Measurements from ENCODE around the gene OOSP2.
"Not testable (repeated sequence)": the region's sequence is repeated elsewhere in the genome, so short reads cannot be mapped to it uniquely, and the experiment has no call there.

Gene OOSP2, protein sequence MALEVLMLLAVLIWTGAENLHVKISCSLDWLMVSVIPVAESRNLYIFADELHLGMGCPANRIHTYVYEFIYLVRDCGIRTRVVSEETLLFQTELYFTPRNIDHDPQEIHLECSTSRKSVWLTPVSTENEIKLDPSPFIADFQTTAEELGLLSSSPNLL

DNA sequence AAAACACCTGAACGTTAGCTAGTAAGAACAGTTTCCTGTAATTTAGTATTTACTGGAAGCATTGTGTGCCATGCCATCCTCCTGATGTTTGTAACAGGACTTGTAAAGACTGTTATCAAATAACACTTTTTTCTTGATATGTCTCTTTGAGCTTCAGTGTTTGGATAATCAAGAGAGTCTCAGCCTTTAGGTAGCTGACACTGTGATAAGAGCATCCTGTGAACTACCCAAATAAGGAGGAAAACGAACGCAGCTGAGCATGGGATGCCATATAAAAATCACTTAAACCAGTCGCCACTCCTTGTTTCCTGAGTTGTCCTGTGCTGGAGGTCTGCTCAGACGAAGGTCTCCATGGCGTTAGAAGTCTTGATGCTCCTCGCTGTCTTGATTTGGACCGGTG lies at the start of gene OOSP2:
Gene OOSP2 (plus strand): TSS at position 301 of the 400 bp plus-strand sequence. CDS start 51 bp downstream, at position 352.
- DNase-seq (ENCODE audit: low spot score) = no peak

DNA sequence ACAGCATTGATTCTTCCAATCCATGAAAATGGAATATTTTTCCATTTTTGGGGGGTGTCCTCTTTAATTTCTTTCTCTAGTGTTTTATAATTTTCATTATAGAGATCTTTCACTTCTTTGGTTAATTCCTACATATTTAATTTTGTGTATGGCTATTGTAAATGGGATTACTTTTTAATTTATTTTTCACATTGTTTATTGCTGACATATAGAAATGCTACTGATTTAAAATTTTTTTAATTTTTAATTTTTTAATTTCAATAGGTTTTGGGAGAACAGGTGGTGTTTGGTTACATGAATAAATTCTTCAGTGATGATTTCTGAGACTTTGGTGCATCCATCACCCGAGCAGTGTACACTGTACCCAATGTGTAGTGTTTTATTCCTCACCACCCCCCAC lies 49.8 kb upstream of the OOSP2 start:
- DNase-seq (ENCODE audit: low spot score) = no peak

DNA sequence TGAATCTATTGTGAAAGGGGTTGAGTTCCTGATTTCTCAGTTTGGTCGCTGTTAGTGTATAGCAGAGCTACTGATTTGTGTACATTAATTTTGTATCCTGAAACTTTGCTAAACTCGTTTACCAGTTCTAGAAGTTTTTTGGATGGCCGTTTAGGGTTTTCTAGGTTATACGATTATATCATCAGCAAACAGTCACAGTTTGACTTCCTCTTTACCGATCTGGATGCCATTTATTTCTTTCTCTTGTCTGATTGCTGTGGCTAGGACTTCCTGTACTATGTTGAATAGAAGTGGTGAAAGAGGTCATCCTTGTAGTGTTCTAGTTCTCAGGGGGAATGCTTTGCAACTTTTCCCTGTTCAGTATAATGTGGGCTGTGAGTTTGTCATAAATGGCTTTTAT lies 47.8 kb upstream of the OOSP2 start:
- DNase-seq (ENCODE audit: low spot score) = no peak

DNA sequence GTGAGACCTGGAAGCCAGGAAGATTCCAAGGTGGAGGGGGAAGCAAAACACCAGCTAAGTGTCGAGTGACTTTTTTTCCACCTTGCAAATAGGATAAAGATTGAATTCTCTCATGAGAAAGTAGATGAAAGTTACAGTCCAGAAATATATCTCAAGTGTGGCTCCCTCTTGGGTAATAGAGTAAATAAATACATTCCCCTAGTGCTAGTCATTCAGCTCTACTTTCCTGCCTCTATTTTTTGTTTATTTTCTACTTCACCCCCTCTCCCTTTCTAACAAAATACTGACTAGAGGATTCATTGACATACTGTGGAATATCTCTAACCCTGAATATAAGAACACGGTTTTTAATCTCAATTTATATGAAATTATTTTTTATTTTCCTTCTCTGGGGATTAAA lies 42.4 kb upstream of the OOSP2 start:
- DNase-seq (ENCODE audit: low spot score) = no peak

DNA sequence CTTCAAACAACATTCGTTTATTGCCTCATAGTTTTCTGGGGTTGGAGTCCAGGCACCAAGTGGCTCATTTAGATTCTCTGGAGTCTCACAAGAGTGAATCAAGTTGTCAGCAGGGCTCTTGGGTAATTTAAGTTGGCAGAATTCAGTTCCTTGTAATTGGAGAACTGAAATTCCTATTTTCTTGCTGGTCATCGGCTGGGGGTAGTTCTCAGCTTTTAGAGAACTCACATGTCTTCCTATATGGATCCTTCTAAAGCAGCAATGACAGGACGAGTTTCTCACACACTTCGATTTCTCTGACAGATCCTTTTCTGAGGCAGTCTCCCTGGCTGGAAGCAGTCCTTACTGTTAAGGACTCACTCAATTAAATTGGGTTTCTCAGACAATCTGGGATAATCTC lies 40.5 kb upstream of the OOSP2 start:
- no peak for DNase-seq (ENCODE audit: low spot score)

DNA sequence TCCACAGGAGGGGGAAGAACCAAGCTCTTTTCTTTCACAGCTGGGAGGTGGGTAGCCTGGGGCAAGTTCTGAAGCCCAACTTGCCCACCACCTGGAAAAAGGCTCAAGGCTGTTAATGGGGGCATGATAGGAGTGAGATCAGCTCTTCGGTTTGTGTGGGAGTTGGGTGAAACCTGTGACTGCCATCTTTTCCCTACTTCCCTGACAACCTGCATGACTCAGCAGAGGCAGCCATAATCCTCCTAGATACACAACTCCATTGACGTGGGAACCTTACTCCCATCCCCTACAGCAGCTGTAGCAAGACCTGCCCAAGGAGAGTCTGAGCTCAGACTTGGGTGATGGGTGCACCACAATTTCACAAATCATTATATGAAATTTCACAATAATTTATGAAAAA lies 36.5 kb upstream of the OOSP2 start:
- DNase-seq (ENCODE audit: low spot score) = no peak

DNA sequence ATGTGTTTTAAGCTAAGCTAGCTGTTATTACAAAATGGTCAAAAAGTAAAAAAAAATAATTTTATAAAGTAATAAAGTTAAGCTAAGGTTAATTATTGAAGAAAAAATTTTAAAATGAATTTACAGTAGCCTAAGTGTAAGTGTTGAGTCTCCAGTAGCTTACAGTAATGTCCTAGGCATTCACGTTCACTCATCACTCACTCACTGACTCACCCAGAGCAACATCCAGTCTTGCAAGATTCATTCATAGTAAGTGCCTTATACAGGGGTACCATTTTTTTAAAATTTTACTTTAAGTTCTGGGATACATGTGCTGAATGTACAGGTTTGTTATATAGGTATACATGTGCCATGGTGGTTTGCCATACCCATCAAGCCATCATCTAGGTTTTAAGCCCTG lies 34.8 kb upstream of the OOSP2 start:
- DNase-seq (ENCODE audit: low spot score) = no peak

DNA sequence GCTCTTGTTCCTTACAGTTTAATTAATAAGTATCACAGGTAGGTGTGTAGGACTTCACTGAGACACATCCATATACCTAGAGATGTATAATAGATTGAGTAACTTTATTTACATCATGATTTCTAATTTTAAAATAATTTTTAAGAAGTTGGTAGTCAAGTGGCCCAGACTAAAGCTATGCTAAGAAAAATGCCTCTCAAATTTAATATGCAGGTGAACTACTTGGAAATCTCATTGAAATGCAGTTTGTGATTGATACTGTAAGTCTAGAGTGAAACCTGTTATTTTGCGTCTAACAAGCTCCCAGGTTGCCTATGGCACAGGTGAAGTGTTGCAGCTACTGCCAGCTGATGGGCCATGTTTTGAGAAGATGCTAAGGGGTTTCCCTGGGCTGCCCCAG lies 23.3 kb upstream of the OOSP2 start, which contains the start of gene OOSP4B:
Gene OOSP4B (plus strand): TSS at position 301 of the 400 bp plus-strand sequence.
- DNase-seq (ENCODE audit: low spot score) = no peak

DNA sequence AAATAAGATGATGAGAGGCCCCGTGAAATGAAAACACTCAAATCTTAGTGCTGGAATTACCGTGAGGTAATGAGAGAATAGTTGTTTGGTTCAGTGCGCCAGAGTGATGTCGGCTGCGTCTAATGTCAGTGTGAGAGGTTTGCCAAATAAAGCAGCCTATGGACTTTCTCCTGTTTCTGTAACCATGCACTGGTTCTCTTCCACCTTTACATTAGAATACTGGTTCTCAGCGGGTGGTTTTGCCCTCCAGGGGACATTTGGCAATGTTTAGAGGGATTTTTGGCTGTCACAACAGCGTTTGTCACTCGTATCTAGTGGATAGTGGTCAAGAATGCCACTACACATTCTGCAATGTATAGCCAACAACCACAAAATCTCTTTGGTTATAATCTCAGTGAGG lies 22.2 kb upstream of the OOSP2 start:
- no peak for DNase-seq (ENCODE audit: low spot score)

DNA sequence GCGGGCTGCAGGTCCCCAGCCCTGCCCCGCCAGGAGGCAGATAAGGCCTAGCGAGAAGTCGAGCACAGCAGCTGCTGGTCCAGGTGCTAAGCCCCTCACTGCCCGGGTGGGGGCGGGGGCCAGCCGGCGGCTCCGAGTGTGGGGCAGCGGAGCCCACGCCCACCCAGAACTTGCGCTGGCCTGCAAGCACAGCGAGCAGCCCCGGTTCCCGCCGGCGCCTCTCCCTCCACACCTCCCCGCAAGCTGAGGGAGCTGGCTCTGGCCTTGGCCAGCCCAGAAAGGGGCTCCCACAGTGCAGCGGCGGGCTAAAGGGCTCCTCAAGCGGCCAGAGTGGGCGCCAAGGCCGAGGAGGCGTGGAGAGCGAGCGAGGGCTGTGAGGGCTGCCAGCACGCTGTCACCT lies 19.8 kb upstream of the OOSP2 start:
- DNase-seq (ENCODE audit: low spot score) = not testable (repeated sequence)

DNA sequence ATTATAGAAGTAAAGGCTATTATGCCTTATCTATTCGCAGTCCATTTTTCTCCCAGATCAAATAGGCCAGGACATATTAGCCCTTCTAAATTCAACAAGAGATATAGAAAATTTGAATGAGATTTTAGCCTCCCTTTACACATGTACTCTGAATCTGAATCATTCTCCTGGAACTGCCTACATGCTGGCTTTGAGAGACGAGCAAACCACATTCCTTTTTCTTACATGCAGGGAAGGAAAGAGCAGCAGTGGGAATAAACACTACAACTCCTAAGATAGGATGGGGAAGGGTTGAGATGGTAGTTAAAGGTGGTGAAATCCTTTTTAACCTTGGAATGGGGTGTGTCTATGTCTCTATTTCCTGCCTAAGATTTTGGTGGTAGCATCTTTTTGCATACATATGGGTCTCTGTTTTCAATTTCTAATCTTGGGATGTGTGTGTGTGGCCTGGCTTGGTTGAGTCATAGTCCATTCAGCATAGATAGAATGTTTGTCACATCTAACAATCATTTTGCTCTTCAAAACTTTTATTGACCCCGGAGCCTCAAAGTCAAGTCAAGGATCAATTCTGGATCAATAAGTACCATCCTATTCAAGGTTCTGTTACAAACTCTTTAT lies 11.1 kb upstream of the OOSP2 start:
- no peak for DNase-seq (ENCODE audit: low spot score)

DNA sequence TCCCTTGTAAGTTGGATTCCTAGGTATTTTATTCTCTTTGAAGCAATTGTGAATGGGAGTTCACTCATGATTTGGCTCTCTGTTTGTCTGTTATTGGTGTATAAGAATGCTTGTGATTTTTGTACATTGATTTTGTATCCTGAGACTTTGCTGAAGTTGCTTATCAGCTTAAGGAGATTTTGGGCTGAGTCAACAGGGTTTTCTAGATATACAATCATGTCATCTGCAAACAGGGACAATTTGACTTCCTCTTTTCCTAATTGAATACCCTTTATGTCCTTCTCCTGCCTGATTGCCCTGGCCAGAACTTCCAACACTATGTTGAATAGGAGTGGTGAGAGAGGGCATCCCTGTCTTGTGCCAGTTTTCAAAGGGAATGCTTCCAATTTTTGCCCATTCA lies 10.2 kb downstream of the OOSP2 start:
- DNase-seq (ENCODE audit: low spot score) = not testable (repeated sequence)

DNA sequence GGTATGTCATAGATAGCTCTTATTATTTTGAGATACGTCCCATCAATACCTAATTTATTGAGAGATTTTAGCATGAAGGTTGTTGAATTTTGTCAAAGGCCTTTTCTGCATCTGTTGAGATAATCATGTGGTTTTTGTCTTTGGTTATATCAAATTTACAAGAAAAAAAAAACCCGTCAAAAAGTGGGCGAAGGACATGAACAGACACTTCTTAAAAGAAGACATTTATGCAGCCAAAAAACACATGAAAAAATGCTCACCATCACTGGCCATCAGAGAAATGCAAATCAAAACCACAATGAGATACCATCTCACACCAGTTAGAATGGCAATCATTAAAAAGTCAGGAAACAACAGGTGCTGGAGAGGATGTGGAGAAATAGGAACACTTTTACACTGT lies 10.6 kb downstream of the OOSP2 start:
- DNase-seq (ENCODE audit: low spot score) = not testable (repeated sequence)

DNA sequence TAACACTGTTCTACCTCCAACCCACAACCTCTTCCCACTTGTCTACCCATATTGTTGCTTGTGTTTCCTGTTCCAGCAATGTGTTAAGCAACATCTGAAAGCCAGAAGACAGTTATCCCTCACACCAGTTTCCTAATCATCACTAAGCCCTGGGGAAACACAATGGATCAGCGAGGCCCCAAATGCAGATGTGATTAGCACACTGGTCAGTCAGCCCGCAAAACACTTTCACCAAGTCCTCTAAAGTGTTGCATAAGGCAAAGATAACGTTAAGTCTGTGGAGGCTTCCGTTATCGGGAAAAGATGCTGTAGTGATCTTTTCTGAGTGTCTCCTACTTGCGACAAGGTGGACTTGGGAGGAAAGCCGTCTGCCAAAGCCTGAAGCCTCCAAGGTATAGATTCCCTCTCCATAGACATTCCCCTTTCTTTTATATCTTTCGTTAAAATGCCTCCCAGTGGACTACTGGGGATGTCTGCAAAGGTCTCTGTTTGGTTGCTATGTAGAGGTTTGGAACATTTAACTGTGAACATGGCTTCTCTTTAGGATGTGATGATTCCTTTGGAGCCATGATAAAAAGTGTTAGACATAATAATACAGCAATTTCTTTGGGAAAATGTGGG lies 16.2 kb downstream of the OOSP2 start, which contains the start of gene MS4A3:
Gene MS4A3 (plus strand): TSS at position 317 of the 621 bp plus-strand sequence. CDS start 4,496 bp downstream, outside the sequence.
- DNase-seq (ENCODE audit: low spot score) = no peak

DNA sequence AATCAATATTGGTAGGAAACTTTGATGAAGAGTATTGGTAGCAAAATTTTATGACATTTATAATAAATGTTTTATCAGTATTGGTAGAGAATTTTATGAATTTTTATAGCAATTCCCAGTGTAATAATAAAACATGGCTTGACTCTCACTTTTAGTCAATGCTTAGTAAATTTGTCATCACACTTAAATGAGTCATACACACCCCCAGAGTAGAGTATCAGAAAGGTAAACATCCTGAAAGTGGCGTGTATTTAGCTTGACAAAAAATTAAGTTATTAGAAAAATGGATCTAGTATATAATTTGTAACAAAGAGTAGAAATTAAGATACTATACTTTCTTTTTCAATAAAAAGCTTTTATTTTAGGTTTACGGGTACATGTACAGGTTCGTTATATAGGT lies 18.8 kb downstream of the OOSP2 start:
- no peak for DNase-seq (ENCODE audit: low spot score)

DNA sequence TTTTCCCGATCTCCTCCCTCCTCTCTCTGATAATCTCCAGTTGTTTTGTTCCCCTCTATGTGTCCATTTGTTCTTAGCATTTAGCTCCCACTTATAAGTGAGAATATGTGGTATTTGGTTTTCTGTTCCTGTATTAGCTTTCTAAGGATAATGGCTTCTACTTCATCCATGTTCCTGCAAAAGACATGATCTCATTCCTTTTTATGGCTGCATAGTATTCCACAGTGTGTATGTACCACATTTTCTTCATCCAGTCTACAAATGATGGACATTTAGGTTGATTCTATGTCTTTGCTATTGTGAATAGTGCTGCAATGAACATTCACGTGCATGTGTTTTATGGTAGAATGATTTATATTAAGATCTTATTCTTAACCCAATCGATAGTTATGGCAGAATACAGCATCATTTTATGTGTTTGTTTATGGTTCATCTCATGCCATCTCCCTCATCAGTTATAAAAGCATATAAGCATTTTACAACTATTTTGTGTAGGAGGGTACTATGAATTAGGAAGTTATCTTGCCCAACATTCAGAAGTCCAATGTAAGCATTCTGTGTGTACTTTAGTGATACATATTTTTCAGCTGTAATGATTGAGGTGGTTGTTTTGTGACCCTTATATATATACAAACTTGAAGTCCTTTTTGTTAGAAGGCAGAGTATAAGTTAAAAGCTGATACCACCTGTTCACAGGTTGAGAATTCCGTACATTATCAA lies 19.5 kb downstream of the OOSP2 start:
- no peak for DNase-seq (ENCODE audit: low spot score)

DNA sequence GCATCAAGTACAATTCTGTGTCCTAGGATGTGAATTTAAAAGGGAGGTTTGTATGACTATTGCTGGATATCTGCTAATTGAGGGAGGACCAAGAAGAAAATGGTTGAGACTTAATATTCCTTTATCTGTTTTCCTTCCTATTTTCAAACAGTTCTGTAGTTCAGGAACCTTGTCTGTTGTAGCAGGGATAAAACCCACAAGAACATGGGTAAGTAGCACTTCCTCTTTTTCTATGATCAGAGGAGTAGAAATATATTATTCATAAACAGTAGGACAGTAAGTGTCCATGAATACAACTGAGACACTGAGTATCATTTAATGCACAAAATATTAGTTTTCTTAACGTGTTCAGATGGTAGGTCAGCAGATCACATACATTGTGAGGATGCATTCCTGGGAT lies 23.9 kb downstream of the OOSP2 start:
- no peak for DNase-seq (ENCODE audit: low spot score)

DNA sequence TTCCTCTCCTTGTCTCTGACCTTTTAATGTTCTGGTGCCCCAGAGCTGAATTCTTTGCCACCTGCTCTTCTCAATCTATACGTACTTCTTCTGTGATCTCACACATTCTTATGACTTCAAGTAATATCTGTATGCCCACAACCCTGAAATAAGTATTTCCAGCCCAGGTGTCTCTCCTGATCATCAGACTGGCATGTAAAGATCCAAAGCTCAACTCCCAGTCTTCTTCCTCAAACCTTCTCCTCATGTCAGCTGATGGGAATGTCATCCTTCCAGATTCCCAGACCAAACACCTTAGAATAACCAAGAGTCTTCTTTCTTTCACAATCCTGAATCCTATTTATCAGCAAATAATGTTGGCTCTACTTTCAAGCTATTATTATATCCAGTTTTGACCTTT lies 25.6 kb downstream of the OOSP2 start:
- no peak for DNase-seq (ENCODE audit: low spot score)

DNA sequence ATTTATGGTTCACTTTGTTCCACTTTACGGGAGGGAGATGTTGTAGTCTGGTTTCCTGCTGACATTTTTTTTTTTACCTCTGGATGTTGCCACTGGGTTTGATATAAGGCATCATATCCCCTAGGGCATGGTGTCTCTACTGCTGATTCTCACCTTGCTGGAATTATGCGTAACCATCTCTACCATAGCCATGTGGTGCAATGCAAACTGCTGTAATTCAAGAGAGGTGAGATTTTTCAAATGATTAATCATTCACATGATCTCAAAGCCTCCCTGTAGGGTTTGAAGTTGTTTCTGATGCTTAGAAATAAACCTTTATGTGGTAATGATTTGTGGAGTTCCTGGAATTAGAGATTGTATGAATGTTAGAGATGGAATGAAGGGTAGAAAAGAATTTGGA lies 29.2 kb downstream of the OOSP2 start:
- DNase-seq (ENCODE audit: low spot score) = no peak

DNA sequence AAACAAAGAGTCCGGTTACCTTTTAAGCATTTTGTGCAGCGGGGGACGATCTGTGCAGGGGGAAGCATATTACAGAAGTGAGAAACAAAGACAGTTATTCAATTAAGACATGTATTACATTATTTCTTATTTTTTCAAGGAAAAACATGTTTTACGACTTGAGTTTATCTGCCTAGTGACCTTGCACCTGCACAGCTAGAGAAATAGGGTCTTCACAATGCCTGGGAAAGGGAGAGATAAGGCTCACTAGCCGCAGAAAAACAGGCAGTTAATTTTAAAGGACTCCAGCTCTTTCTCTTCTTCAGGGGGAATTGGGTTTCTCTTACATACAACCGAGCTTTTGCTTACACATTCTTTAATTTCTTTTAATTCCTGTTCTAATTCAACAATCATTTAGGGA lies 31.4 kb downstream of the OOSP2 start:
- DNase-seq (ENCODE audit: low spot score) = not testable (repeated sequence)

DNA sequence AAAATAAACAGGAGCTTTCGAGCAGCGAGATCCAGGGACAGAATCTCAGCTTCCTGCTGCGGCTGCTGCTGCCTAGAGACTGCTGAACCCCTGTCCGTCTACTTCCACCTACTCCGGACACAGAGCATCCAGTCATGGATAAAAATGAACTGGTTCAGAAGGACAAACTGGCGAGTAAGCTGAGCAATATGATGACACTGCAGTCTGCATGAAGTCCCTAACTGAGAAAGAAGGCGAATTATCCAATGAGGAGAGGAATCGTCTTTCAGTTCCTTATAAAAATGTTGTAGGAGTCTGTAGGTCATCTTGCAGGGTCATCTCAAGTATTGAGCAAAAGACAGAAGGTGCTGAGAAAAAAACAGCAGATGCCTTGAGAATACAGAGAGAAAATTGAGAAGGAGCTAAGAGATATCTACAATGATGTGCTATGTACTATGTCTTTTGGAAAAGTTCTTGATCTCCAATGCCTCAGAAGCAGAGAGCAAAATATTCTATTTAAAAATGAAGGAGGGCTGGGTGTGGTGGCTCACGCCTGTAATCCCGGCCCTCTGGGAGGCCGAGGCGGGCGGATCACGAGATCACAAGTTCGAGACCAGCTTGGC lies 37.1 kb downstream of the OOSP2 start:
- DNase-seq (ENCODE audit: low spot score) = no peak

DNA sequence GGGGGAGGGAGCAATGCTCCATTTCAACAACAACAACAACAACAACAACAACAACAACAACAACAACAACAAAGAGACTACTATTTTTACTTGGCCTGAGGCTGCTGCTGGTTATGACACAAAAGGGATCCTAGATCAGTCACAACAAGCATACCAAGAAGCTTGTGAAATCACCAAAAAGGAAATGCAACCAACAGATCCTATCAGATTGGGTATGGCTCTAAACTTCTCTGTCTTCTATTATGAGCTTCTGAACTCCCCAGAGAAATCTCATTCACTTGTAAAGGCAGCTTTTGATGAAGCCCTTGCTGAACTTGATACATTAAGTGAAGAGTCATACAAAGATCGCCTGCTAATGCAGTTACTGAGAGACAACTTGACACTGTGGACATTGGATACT lies 37.8 kb downstream of the OOSP2 start:
- no peak for DNase-seq (ENCODE audit: low spot score)

DNA sequence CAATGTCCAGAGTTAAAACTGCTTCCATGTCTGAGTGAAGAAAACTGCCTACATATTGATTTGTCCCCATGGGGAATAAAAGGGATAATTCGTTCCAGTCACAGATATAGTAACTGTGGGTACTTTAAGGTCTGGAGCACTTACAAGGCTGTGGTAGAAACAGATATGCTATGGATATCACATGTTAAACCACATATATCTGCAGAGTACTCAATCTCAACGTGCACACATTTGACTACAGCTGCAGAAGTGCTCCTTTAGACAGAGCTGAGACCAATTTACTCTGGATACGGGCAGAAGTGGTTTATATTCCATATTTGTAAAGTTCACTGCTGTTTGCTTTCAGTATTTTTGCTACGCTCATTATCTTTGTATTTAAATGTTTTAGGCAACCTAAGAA lies 38.5 kb downstream of the OOSP2 start:
- no peak for DNase-seq (ENCODE audit: low spot score)
